NCI-H82 (cell line): ENCODE data around the gene XCR1.
"Not testable (repeated sequence)": the region's sequence is repeated elsewhere in the genome, so short reads cannot be mapped to it uniquely, and the experiment has no call there.

Experiments
- DNase-seq: peaks from one replicate; lab custom pipeline; 2025; lab: John Stamatoyannopoulos, UW

Gene XCR1

DNA sequence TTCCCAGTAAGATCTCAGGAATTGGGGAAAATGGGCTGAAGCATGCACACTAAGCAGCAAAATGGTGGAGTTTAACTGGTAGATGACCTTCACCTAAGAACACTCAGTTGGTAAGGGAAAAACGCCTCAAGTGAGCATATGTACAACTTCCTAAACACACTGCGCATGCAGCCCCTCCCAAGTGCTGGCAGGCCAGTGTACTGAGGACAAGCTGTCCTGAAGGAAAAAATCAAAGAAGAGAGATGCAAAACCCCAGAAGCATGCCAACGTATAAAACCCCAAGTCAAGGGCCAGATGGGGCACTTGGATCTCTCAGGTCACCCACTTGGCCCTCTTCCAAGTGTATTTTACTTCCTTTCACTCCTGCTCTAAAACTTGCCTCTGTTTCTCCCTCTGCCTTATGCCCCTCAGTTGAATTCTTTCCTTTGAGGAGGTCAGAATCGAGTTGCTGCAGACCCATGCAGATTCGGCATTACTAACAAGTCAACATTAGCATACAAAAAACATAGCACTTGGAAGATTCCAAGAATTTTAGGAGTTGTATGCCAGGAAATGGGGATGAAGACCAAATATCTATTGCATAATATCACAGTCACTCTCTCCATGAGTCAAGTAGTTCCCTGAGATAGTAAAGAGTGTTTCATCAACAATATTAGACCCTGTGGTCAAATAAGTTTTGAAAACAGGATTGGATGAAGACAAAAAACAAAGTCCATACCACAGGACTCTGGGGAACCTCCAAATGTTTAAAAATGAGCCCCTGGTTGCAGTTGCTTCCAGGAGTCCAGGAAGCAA is 20.8 kb downstream of the XCR1 start:
- DNase-seq = no peak

DNA sequence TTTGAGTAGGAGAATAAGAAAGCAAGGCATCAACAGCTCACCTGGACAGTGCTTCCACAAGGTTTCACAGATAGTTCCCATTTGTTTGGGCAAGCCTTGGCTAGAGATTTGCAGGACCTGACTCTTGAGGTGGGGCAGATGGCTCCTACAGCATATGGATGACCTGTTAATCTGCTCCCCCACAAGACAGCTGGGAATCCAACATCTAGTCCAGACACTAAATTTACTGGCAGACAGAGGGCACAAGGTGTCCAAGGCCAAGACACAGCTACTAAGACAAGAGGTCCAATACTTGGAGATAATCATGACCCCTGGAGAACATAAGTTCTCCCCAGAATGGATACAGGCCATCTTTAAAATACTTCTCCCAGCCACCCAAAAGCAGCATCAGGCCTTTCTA is 23.6 kb downstream of the XCR1 start:
- DNase-seq = peak; percentile 68

DNA sequence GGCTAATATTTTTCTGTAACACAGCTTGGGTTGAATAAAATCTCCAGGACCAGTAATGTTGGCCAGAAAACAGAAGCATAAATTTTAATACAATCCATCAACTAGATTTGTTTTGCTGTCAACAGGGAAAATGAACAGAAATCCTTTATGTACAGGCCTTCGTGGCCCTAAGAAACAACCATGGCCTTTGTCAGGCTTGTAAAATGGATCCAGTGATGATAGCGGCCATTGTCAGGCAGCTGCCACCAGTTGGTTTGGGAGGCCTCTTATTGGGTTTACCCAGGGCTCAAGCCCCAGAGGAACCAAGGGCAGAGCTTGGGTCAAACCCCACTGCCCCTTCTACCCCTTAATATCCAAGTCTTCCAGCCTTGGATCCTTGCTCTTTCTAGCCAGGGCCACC is 26.1 kb downstream of the XCR1 start:
- no peak for DNase-seq

DNA sequence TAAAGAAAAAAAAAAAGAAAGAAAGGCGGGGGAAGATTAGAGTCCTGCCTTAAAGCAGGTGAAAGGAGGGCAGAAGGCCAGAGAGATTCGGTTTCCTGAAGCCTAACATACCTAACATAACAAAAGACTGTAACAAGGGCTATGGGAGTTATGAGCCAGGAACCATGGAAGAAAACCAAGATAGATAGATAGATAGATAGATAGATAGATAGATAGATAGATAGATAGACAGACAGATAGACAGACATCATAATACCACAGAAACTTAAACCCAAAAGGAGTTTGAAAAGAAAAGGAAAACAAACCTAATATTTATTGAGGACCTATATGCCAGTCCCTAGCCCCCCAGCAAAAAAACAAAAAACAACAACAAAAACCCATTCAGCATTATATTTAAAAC is 29.3 kb downstream of the XCR1 start:
- no peak for DNase-seq

- DNase-seq = not testable (repeated sequence)
Measured at GRCh38 chr3:45997499-45997898, 29.8 kb downstream of the XCR1 start.

DNA sequence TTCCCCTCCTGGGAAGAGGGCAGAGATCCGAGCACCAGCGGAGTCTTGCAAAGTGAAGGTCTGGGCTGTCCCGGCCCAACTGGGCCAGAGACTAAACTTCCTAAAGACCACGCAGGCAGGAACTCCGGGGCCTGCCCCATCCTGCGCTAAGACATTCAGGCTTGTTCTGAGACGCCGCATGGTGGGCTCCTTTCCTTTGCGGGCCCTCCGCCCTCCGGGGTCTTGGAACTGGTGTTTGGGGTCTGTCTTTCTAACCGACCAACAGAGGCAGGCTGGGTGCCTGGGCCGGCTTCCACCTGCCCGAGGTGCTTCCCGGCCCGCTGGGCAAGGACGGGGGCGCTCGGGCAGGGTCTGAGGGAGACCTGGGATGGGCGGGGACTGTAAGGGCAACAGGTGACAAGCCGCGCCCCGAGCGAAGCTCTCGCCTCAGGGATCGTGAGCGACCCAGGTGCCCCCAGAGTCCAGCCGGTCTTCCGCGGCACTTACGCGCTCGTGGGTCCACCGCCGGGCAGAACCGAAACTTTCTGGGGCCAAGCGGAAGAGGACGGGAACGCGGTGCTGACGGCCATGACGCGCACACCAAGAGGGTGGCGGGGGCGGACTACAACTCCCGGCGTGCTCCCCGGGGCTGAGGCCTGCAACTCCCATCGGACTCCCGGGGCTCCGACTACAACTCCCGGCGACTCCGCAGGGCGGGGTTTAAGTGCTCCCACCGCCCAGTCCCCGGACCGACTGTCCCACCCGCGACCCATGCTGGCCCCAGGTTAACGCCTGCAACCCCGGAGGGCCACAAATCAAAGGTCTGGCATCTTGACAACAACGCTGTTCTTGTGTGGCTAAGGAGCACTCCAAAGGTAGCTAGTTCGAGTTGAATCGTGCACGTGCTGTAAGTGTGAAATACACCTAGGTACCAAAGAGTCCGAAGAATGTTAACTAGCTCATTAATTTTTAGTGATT is 31.8 kb downstream of the XCR1 start, which contains the start of gene FYCO1:
TSS of gene FYCO1 (minus strand) at position 589 of the 957 bp plus-strand sequence. CDS start 10,914 bp downstream, outside the sequence.
- peak; percentile 94 for DNase-seq

DNA sequence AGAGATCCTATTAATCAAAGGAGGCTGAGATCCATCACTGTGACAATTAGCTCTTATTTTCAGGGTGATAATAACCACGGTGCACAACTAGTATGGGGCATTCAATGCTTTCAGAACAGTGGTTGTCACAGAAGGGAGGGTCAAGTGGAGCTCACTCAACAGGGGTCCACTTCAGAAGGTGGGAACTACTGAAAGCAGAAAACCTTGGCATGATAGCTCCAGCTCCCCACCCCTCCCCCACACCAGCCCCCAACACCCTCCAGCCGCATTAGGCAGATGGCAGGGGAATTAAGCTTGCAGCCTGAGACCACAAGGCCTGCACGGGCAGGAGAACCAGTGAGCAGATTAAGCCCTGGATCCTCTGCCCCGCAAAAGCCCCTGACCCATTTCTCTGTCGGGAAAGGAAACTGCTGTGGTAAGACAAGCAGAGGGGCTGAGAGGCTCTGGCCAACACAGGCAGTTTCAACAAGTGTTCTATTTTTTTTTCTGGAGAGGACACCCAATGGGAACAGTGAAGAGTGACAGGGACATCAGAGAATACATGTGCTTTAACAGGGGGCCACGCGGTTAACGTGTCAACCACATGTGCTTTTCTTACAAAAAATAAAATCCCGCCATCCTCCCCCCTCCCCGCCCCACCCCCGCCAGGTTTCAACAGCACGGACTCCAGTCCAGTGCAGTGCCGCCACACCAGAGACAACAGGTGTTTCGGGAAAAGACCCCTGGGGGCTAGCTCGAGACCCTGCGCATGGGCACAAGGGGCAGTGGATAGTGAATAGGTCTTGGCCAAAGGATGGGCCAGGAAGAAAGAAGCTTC is 32.7 kb downstream of the XCR1 start:
- peak; percentile 96 for DNase-seq

GRCh38 chr3:45993421-45994027 is 33.8 kb downstream of the XCR1 start:
- DNase-seq = peak; percentile 29

DNA sequence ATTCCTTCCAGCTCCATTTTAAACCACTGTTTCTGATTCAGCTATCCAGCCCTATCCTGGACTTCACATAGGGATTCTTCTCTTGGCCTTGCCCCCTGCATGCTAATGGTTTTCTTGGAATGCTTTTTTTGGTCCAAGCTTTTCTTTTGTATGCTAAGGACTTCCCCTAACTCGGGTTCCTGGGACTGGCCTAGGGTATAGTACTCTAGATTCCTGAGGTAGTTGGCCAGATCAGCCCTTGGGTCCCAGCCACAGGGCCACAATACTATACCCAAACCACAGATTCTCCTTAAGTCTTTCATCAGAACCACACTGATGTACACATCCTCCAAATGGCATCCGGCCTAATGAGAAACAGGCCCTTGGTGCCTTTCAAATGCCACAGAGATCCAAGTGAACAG is 34.5 kb downstream of the XCR1 start:
- DNase-seq = no peak

- no peak for DNase-seq
Measured at GRCh38 chr3:45992133-45992729, 35.1 kb downstream of the XCR1 start.

DNA sequence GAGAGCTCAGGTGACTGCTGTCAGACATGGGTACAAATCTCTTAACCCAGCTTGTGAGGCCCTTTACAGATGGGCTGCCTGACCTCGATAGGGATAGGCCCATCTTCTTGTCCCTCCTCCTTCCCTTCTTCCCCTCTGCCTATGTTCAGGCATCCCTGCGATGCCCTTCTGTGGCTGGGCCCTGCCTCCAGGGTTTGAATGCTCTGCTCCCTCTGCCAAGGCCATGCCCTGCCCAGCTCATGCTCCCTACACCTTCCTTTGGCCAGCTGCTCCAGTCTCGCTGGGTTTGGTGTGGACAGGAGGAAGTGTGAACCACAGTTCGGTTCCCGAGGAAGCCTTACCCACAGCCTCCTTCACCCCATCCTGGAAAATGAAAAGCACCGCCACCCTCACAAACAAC is 35.9 kb downstream of the XCR1 start:
- no peak for DNase-seq

GRCh38 chr3:45990181-45990580 is 37.1 kb downstream of the XCR1 start:
- DNase-seq = no peak

- no peak for DNase-seq
Measured at GRCh38 chr3:45988804-45989203, 38.5 kb downstream of the XCR1 start.

GRCh38 chr3:45988362-45988761 is 38.9 kb downstream of the XCR1 start:
- DNase-seq = no peak

DNA sequence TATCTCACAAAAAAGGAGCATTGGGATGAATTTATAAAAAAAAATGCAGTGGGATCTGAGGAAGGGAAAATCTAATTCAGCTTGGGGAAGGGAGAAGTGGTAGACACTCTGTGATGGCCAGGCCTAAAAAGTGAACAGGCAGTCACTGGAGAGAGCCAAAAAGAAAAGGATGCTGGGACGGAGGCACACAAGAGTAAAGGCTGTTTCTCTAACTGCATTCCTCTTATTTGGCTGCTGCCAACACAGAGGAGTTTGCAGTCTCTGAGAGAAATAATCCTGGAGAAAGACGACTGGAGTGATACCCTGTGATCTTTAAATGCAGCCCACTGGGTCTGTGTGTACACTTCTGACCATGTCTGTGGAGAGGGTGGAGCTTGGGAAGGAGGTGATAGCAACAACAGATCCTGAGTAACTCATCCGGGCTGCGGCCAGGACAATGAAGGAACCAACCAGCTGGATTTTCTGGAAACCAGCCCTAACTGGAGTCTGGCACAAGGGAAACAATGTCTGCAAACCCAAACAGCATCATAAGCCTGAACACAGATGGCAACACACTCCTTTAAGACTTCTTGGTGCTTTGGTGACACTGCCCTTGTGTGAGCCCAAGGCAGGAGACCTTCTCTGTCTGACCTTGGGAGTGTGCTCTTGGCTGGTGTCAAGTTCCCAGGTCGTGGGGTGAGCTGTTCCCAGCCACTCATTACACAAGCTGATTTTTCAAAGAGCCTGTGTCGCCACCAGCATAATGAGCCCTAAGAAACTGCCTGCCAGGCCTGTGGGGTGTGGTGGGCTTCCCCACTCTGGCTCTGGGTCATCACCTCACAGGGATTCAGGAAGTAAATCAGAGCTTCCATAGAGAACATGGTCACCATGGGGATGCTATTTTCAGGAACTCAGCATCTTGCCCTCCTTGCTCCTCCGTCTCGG is 39.7 kb downstream of the XCR1 start:
- DNase-seq = no peak

GRCh38 chr3:45986303-45986982 is 40.8 kb downstream of the XCR1 start:
- no peak for DNase-seq

GRCh38 chr3:45985532-45986302 is 41.6 kb downstream of the XCR1 start:
- no peak for DNase-seq
